ENCODE measurements around the gene ANKEF1.

GRCh38 chr20:9999645-10000044, 35.1 kb upstream of the ANKEF1 start:
- TF ChIP-seq POLR2A (IDR thresholded peaks at IDR 0.05): no peak
- TF ChIP-seq CTCF (IDR thresholded peaks at IDR 0.05 in 4 of 5, conservative IDR thresholded peaks at IDR 0.05 in 1 of 5): no peak
